ENCODE results near the gene SRCIN1. TPM values are rescaled to one million over a fixed set of nuclear protein-coding genes. Genes with fewer than 3 reads are reported as not detected.
"Not testable (repeated sequence)": the region's sequence is repeated elsewhere in the genome, so short reads cannot be mapped to it uniquely, and the experiment has no call there.

SRCIN1 gene
- total RNA-seq, 3 donors from 2014 or later = 4.2 to 10.8 (median 8.8) TPM

GRCh38 chr17:38637951-38638350 lies 32.2 kb upstream of the SRCIN1 start:
- no peak for TF ChIP-seq CTCF (IDR thresholded peaks at IDR 0.05)
- no peak for TF ChIP-seq POLR2AphosphoS5 (IDR thresholded peaks at IDR 0.05)
- no peak for TF ChIP-seq POLR2A (IDR thresholded peaks at IDR 0.05)
- no peak overlapping the region for H3K4me3 ChIP-seq
- no peaks in the 10 kb centered on the region for H3K4me1 ChIP-seq
- no peak for DNase-seq (ENCODE audit: low spot score in 2 of 2)
- no peak overlapping the region for H3K27ac ChIP-seq
- no peaks in the 10 kb centered on the region for H3K9me3 ChIP-seq
- H3K36me3 ChIP-seq = no peaks in the 10 kb centered on the region
- intact Hi-C loops (cut with DNase I; ENCODE audit: low total_unique reads) = no loop called here
- H3K27me3 ChIP-seq = no peaks in the 10 kb centered on the region

- no peaks in the 10 kb centered on the region for H3K27me3 ChIP-seq
- no peaks in the 10 kb centered on the region for H3K36me3 ChIP-seq
- intact Hi-C loops (cut with DNase I; ENCODE audit: low total_unique reads) = no loop called here
- no peaks in the 10 kb centered on the region for H3K4me1 ChIP-seq
- H3K9me3 ChIP-seq = no peaks in the 10 kb centered on the region
- H3K4me3 ChIP-seq = no peak overlapping the region
- TF ChIP-seq POLR2A (IDR thresholded peaks at IDR 0.05) (no peak), CTCF (IDR thresholded peaks at IDR 0.05) (no peak), POLR2AphosphoS5 (IDR thresholded peaks at IDR 0.05) (no peak)
- no peak overlapping the region for H3K27ac ChIP-seq
- DNase-seq (ENCODE audit: low spot score in 2 of 2) = no peak
Measured at GRCh38 chr17:38636054-38636453, 30.3 kb upstream of the SRCIN1 start.

GRCh38 chr17:38632334-38632733 lies 26.6 kb upstream of the SRCIN1 start:
- intact Hi-C loops (cut with DNase I; ENCODE audit: low total_unique reads) = no loop called here
- no peak for DNase-seq (ENCODE audit: low spot score in 2 of 2)
- no peaks in the 10 kb centered on the region for H3K27me3 ChIP-seq
- H3K9me3 ChIP-seq = no peaks in the 10 kb centered on the region
- no peak overlapping the region for H3K27ac ChIP-seq
- H3K4me3 ChIP-seq = no peak overlapping the region
- H3K4me1 ChIP-seq = no peaks in the 10 kb centered on the region
- TF ChIP-seq POLR2AphosphoS5 (IDR thresholded peaks at IDR 0.05) = no peak
- no peak for TF ChIP-seq POLR2A (IDR thresholded peaks at IDR 0.05)
- no peak for TF ChIP-seq CTCF (IDR thresholded peaks at IDR 0.05)
- no peaks in the 10 kb centered on the region for H3K36me3 ChIP-seq

GRCh38 chr17:38628441-38628840 lies 22.7 kb upstream of the SRCIN1 start:
- no peaks in the 10 kb centered on the region for H3K4me1 ChIP-seq
- TF ChIP-seq POLR2AphosphoS5 (IDR thresholded peaks at IDR 0.05) = no peak
- TF ChIP-seq CTCF (IDR thresholded peaks at IDR 0.05) = no peak
- no peak for TF ChIP-seq POLR2A (IDR thresholded peaks at IDR 0.05)
- H3K9me3 ChIP-seq = no peaks in the 10 kb centered on the region
- H3K27ac ChIP-seq = no peak overlapping the region
- intact Hi-C loops (cut with DNase I; ENCODE audit: low total_unique reads) = no loop called here
- no peak overlapping the region for H3K4me3 ChIP-seq
- no peaks in the 10 kb centered on the region for H3K36me3 ChIP-seq
- no peaks in the 10 kb centered on the region for H3K27me3 ChIP-seq
- DNase-seq (ENCODE audit: low spot score in 2 of 2) = no peak

- no peak for TF ChIP-seq CTCF (IDR thresholded peaks at IDR 0.05)
- TF ChIP-seq POLR2A (IDR thresholded peaks at IDR 0.05) = no peak
- TF ChIP-seq POLR2AphosphoS5 (IDR thresholded peaks at IDR 0.05) = no peak
- Histone ChIP-seq H3K4me1 (no peaks in the 10 kb centered on the region), H3K9me3 (no peaks in the 10 kb centered on the region), H3K36me3 (no peaks in the 10 kb centered on the region), H3K27ac (no peak overlapping the region), H3K27me3 (no peaks in the 10 kb centered on the region), H3K4me3 (no peak overlapping the region)
- intact Hi-C loops (cut with DNase I; ENCODE audit: low total_unique reads) = no loop called here
- no peak for DNase-seq (ENCODE audit: low spot score in 2 of 2)
Measured at GRCh38 chr17:38627957-38628356, 22.2 kb upstream of the SRCIN1 start.

GRCh38 chr17:38626606-38627226 lies 21.0 kb upstream of the SRCIN1 start:
- H3K9me3 ChIP-seq; H3K36me3 ChIP-seq; H3K27me3 ChIP-seq; H3K4me3 ChIP-seq; DNase-seq (ENCODE audit: low spot score in 2 of 2); H3K4me1 ChIP-seq; intact Hi-C loops (cut with DNase I; ENCODE audit: low total_unique reads); H3K27ac ChIP-seq: not testable (repeated sequence)

All from breast epithelium (tissue), 4 donors.